SK-N-MC (cell line): ENCODE data around the gene CXCL16.
A peak's percentile ranks its signal among the peaks of the same experiment; 100 is the strongest.

ENCODE experiments used
- DNase-seq: peaks from one replicate; pipeline ENCODE4 v3.0.0-alpha.2; 2011; ENCODE audit warnings: low read depth, low spot score
- H3K27ac ChIP-seq: fragments of 200-600 bp; sonication (generic); 2 replicates; pipeline ENCODE4 v1.5.1; 2016; ENCODE audit warnings: mixed run types
- H3K36me3 ChIP-seq: fragments of 200-600 bp; sonication (generic); 2 replicates; pipeline ENCODE4 v1.6.1; 2017; ENCODE audit warnings: antibody characterized with exemption, low read length, mixed read lengths; ENCODE audit not compliant: insufficient read depth
- H3K4me3 ChIP-seq: fragments of 200-600 bp; sonication (generic); 2 replicates; pipeline ENCODE4 v1.5.1; 2016
- H3K9ac ChIP-seq: fragments of 200-600 bp; sonication (generic); 2 replicates; pipeline ENCODE4 v1.8.0; 2017; ENCODE audit warnings: mixed run types, mixed read lengths; ENCODE audit not compliant: insufficient read length
- H3K9me3 ChIP-seq: fragments of 200-600 bp; sonication (generic); 2 replicates; pipeline ENCODE4 v1.6.1; 2017; ENCODE audit warnings: low read depth, mild to moderate bottlenecking, antibody characterized with exemption, low read length, moderate library complexity, mixed read lengths
- EZH2 ChIP-seq: fragments of 200-600 bp; sonication (generic); IDR thresholded peaks from one replicate; pipeline ENCODE4 v1.6.1; 2017; ENCODE audit warnings: antibody characterized with exemption
- FOXP2 ChIP-seq: optimal IDR thresholded peaks from 2 replicates; pipeline ENCODE3; 2011; ENCODE audit warnings: mild to moderate bottlenecking, moderate library complexity; ENCODE audit not compliant: insufficient read depth; ENCODE audit errors: extremely low read length, control extremely low read depth
- POLR2AphosphoS5 ChIP-seq: IDR thresholded peaks from 2 replicates; pipeline ENCODE4 v1.6.1; 2012; ENCODE audit warnings: mild to moderate bottlenecking, low read depth, low read length, borderline replicate concordance

CXCL16 gene

GRCh38 chr17:4739122-4740024 is at the start of gene CXCL16, which contains the start of gene ZMYND15:
Gene CXCL16, minus strand, starts transcription at chr17:4739928. Its CDS starts 589 bp downstream, at chr17:4739339.
Gene ZMYND15, plus strand, starts transcription at chr17:4739833. Its CDS starts 716 bp downstream, at chr17:4740549.
- DNase-seq: no peak
- Histone ChIP-seq H3K4me3 (peak within 1 kb of the TSS; percentile 76), H3K9me3 (no peaks in the 10 kb centered on the region), H3K9ac (peak within 1 kb of the TSS; percentile 32), H3K27ac (no peak within 1 kb of the TSS), H3K36me3 (no peaks in the 10 kb centered on the region)
- TF ChIP-seq EZH2 (no peak), FOXP2 (no peak), POLR2AphosphoS5 (no peak)

- Histone ChIP-seq H3K36me3 (no peaks in the 10 kb centered on the region), H3K9me3 (no peaks in the 10 kb centered on the region), H3K9ac (peak within 1 kb of the TSS; percentile 68), H3K27ac (no peak within 1 kb of the TSS), H3K4me3 (peak within 1 kb of the TSS; percentile 89)
- no peak for TF ChIP-seq EZH2
- no peak for TF ChIP-seq POLR2AphosphoS5
- TF ChIP-seq FOXP2: no peak
- no peak for DNase-seq
Measured at GRCh38 chr17:4788807-4789700, 49.3 kb upstream of the CXCL16 start, which contains the start of gene GLTPD2. Gene GLTPD2, plus strand, starts transcription at chr17:4788964. Its CDS starts 48 bp downstream, at chr17:4789012.

- no peaks in the 10 kb centered on the region for H3K9me3 ChIP-seq
- no peak overlapping the region for H3K4me3 ChIP-seq
- H3K9ac ChIP-seq: no peak overlapping the region
- H3K36me3 ChIP-seq: no peaks in the 10 kb centered on the region
- TF ChIP-seq FOXP2: no peak
- TF ChIP-seq POLR2AphosphoS5: no peak
- TF ChIP-seq EZH2: no peak
- no peak for DNase-seq
- no peak overlapping the region for H3K27ac ChIP-seq
Measured at GRCh38 chr17:4788159-4788806, 48.6 kb upstream of the CXCL16 start.

GRCh38 chr17:4786516-4786915 is 46.8 kb upstream of the CXCL16 start:
- H3K4me3 ChIP-seq: no peak overlapping the region
- no peak for TF ChIP-seq FOXP2
- no peak for TF ChIP-seq EZH2
- no peak overlapping the region for H3K27ac ChIP-seq

GRCh38 chr17:4786106-4786511 is 46.4 kb upstream of the CXCL16 start, which contains the start of gene VMO1:
Gene VMO1, minus strand, starts transcription at chr17:4786364. Its CDS starts 12 bp downstream, at chr17:4786352.
- Histone ChIP-seq H3K27ac (no peak within 1 kb of the TSS), H3K36me3 (no peaks in the 10 kb centered on the region), H3K9me3 (no peaks in the 10 kb centered on the region), H3K4me3 (peak within 1 kb of the TSS; percentile 40), H3K9ac (no peak within 1 kb of the TSS)
- no peak for DNase-seq
- no peak for TF ChIP-seq FOXP2
- TF ChIP-seq EZH2: no peak
- no peak for TF ChIP-seq POLR2AphosphoS5

More at GRCh38 chr17:4786516-4786915, 46.8 kb upstream of the CXCL16 start:
- Histone ChIP-seq H3K9ac (no peak overlapping the region), H3K36me3 (no peaks in the 10 kb centered on the region), H3K9me3 (no peaks in the 10 kb centered on the region)
- DNase-seq: no peak

GRCh38 chr17:4785311-4786105 is 45.8 kb upstream of the CXCL16 start:
- TF ChIP-seq POLR2AphosphoS5 (no peak), EZH2 (no peak), FOXP2 (no peak)
- Histone ChIP-seq H3K4me3 (peak overlapping the region; percentile 40), H3K9me3 (no peaks in the 10 kb centered on the region), H3K9ac (no peak overlapping the region), H3K27ac (no peak overlapping the region), H3K36me3 (no peaks in the 10 kb centered on the region)
- DNase-seq: no peak

- no peak for TF ChIP-seq POLR2AphosphoS5
- no peak for TF ChIP-seq FOXP2
- TF ChIP-seq EZH2: no peak
- Histone ChIP-seq H3K9me3 (no peaks in the 10 kb centered on the region), H3K4me3 (no peak overlapping the region), H3K9ac (no peak overlapping the region), H3K27ac (no peak overlapping the region), H3K36me3 (no peaks in the 10 kb centered on the region)
- no peak for DNase-seq
Measured at GRCh38 chr17:4782652-4783051, 42.9 kb upstream of the CXCL16 start.
